HEK293 (cell line): ENCODE measurements around the gene RGS9BP.

Experiments used
- CTCF ChIA-PET: fragments of 350-600 bp; formaldehyde crosslinking; extraction: SDS; loops from one replicate; lab custom pipeline; 2021; ENCODE audit warnings: antibody characterized with exemption; lab: Yijun Ruan, JAX
- POLR2A ChIA-PET: fragments of 300-600 bp; formaldehyde crosslinking; extraction: SDS; loops from one replicate; lab custom pipeline; 2020; ENCODE audit warnings: antibody characterized with exemption, inconsistent platforms; lab: Yijun Ruan, JAX
- H3K27ac ChIP-seq: fragments of 200-500 bp; sonication (Bioruptor generic); 2 replicates; pipeline ENCODE4 v1.5.1; 2014; ENCODE audit warnings: low read depth, low read length, control low read depth, inconsistent platforms; ENCODE audit errors: extremely low read depth
- H3K36me3 ChIP-seq, 2 experiments: fragments of 200-500 bp in 1 of 2; sonication (Bioruptor generic) in 1 of 2; 1 replicate in 1 of 2; 2 replicates in 1 of 2; pipeline ENCODE4 v1.5.1; 2014 to 2017; ENCODE audit warnings: inconsistent platforms in 2 of 2, low read length in 2 of 2; ENCODE audit not compliant: control insufficient read depth in 2 of 2, insufficient read depth in 1 of 2
- H3K4me1 ChIP-seq: fragments of 200-500 bp; sonication (Bioruptor generic); 2 replicates; pipeline ENCODE4 v1.5.1; 2014; ENCODE audit warnings: mild to moderate bottlenecking, low read length, inconsistent platforms; ENCODE audit not compliant: control insufficient read depth, insufficient read depth
- H3K4me3 ChIP-seq: 2 replicates; pipeline ENCODE4 v1.5.1; 2011; ENCODE audit warnings: low read depth, mild to moderate bottlenecking, control low read depth, low read length, moderate library complexity
- H3K9me3 ChIP-seq: fragments of 200-500 bp; sonication (Bioruptor generic); 2 replicates; pipeline ENCODE4 v1.5.1; 2014; ENCODE audit warnings: low read depth, low read length, inconsistent platforms; ENCODE audit not compliant: control insufficient read depth, insufficient read depth
- EGR2 ChIP-seq: fragments of 450-650 bp; formaldehyde crosslinking; IDR thresholded peaks from 2 replicates; pipeline ENCODE4 v1.5.1; 2016; ENCODE audit warnings: low read depth, missing biosample characterization, missing genetic modification characterization
- TSHZ1 ChIP-seq: fragments of 450-650 bp; formaldehyde crosslinking; IDR thresholded peaks from 2 replicates; pipeline ENCODE4 v1.5.1; 2016; ENCODE audit warnings: missing biosample characterization, missing genetic modification characterization, borderline replicate concordance
- YY1 ChIP-seq: fragments of 450-650 bp; formaldehyde crosslinking; IDR thresholded peaks from 2 replicates; pipeline ENCODE4 v1.5.1; 2018; ENCODE audit warnings: missing biosample characterization, missing genetic modification characterization
- ZBTB17 ChIP-seq: fragments of 450-650 bp; formaldehyde crosslinking; IDR thresholded peaks from 2 replicates; pipeline ENCODE4 v1.5.1; 2016; ENCODE audit warnings: missing biosample characterization, missing genetic modification characterization
- ZBTB26 ChIP-seq: fragments of 450-650 bp; formaldehyde crosslinking; optimal IDR thresholded peaks from 2 replicates; pipeline ENCODE3; 2016; ENCODE audit warnings: missing biosample characterization, mild to moderate bottlenecking, missing genetic modification characterization
- ZFHX2 ChIP-seq: fragments of 450-650 bp; formaldehyde crosslinking; conservative IDR thresholded peaks from 2 replicates; pipeline ENCODE4 v1.5.1; 2016; ENCODE audit warnings: missing biosample characterization, missing genetic modification characterization
- ZNF112 ChIP-seq: fragments of 450-650 bp; formaldehyde crosslinking; IDR thresholded peaks from 2 replicates; pipeline ENCODE4 v1.5.0; 2017; ENCODE audit warnings: missing biosample characterization, missing genetic modification characterization
- ZNF132 ChIP-seq: fragments of 450-650 bp; formaldehyde crosslinking; IDR thresholded peaks from 2 replicates; pipeline ENCODE4 v1.5.1; 2017; ENCODE audit warnings: missing biosample characterization, missing genetic modification characterization, borderline replicate concordance
- ZNF138 ChIP-seq: fragments of 450-650 bp; formaldehyde crosslinking; IDR thresholded peaks from 2 replicates; pipeline ENCODE4 v1.5.1; 2016; ENCODE audit warnings: missing biosample characterization, missing genetic modification characterization, borderline replicate concordance
- ZNF174 ChIP-seq: fragments of 450-650 bp; formaldehyde crosslinking; IDR thresholded peaks from 2 replicates; pipeline ENCODE4 v1.5.0; 2017; ENCODE audit warnings: missing biosample characterization, mild to moderate bottlenecking, missing genetic modification characterization
- ZNF19 ChIP-seq: fragments of 450-650 bp; formaldehyde crosslinking; IDR thresholded peaks from 2 replicates; pipeline ENCODE4; 2016; ENCODE audit warnings: missing biosample characterization, missing genetic modification characterization, low read depth
- ZNF26 ChIP-seq: fragments of 450-650 bp; formaldehyde crosslinking; IDR thresholded peaks from 2 replicates; pipeline ENCODE4 v1.5.1; 2016; ENCODE audit warnings: missing biosample characterization, missing genetic modification characterization
- ZNF324 ChIP-seq: fragments of 450-650 bp; formaldehyde crosslinking; IDR thresholded peaks from 2 replicates; pipeline ENCODE4 v1.5.1; 2016; ENCODE audit warnings: missing biosample characterization, missing genetic modification characterization
- ZNF362 ChIP-seq: fragments of 450-650 bp; formaldehyde crosslinking; IDR thresholded peaks from 2 replicates; pipeline ENCODE4 v1.5.1; 2016; ENCODE audit warnings: missing biosample characterization, missing genetic modification characterization
- ZNF48 ChIP-seq: fragments of 450-650 bp; formaldehyde crosslinking; IDR thresholded peaks from 2 replicates; pipeline ENCODE4 v1.5.1; 2016; ENCODE audit warnings: missing biosample characterization, missing genetic modification characterization
- ZNF488 ChIP-seq: fragments of 450-650 bp; formaldehyde crosslinking; IDR thresholded peaks from 2 replicates; pipeline ENCODE4 v1.5.1; 2016; ENCODE audit warnings: missing biosample characterization, missing genetic modification characterization
- ZNF530 ChIP-seq: fragments of 450-650 bp; formaldehyde crosslinking; IDR thresholded peaks from 2 replicates; pipeline ENCODE4 v1.5.1; 2016; ENCODE audit warnings: low read depth, missing biosample characterization, missing genetic modification characterization
- ZNF548 ChIP-seq: fragments of 450-650 bp; formaldehyde crosslinking; IDR thresholded peaks from 2 replicates; pipeline ENCODE4 v1.5.1; 2016; ENCODE audit warnings: missing biosample characterization, missing genetic modification characterization
- ZNF549 ChIP-seq: fragments of 450-650 bp; IDR thresholded peaks from 2 replicates; pipeline ENCODE4 v1.5.1; 2018; ENCODE audit warnings: missing biosample characterization, missing genetic modification characterization, mild to moderate bottlenecking, inconsistent platforms, moderate library complexity
- ZNF580 ChIP-seq: fragments of 450-650 bp; formaldehyde crosslinking; IDR thresholded peaks from 2 replicates; pipeline ENCODE4 v1.5.1; 2016; ENCODE audit warnings: missing biosample characterization, missing genetic modification characterization
- ZNF623 ChIP-seq: fragments of 450-650 bp; formaldehyde crosslinking; IDR thresholded peaks from 2 replicates; pipeline ENCODE4 v1.5.1; 2016; ENCODE audit warnings: missing biosample characterization, missing genetic modification characterization
- ZNF76 ChIP-seq: fragments of 450-650 bp; formaldehyde crosslinking; IDR thresholded peaks from 2 replicates; pipeline ENCODE4; 2016; ENCODE audit warnings: low read depth, missing biosample characterization, missing genetic modification characterization, borderline replicate concordance
- ZNF768 ChIP-seq: fragments of 450-650 bp; formaldehyde crosslinking; IDR thresholded peaks from 2 replicates; pipeline ENCODE4 v1.5.1; 2018; ENCODE audit warnings: missing biosample characterization, mild to moderate bottlenecking, missing genetic modification characterization

RGS9BP gene

GRCh38 chr19:32661318-32661717, 14.3 kb upstream of the RGS9BP start:
- ChIA-PET CTCF (no interaction called here), POLR2A (no interaction called here)
- Histone ChIP-seq H3K27ac (peak overlapping the region; percentile 28; the same call in 1 of the 2 replicates), H3K36me3 (peaks cover 11 to 64% of the 10 kb centered on the region in 2 experiments), H3K4me1 (no peaks in the 10 kb centered on the region), H3K4me3 (no peak overlapping the region), H3K9me3 (no peaks in the 10 kb centered on the region)
- TF ChIP-seq ZNF324 (tag by site-specific recombination) (no peak), ZNF362 (tag by site-specific recombination) (0 out of 2 replicates have a peak, but pooled peaks have one; percentile 10), EGR2 (tag by site-specific recombination) (peak; percentile 95), ZFHX2 (tag by site-specific recombination) (peak; percentile 91)

- H3K9me3 ChIP-seq: no peaks in the 10 kb centered on the region
- peaks cover 14 to 65% of the 10 kb centered on the region in 2 experiments for H3K36me3 ChIP-seq
- H3K4me3 ChIP-seq: no peak overlapping the region
- ChIA-PET CTCF (interaction anchor here (0.5 kb wide), 1 partner anchor 1332 kb away, joined by 4 read pairs; no protein-coding TSS in a partner anchor), POLR2A (interaction anchor here (0.6 kb wide), 1 partner anchor 16 kb away, joined by 4 read pairs; no protein-coding TSS in a partner anchor)
- H3K4me1 ChIP-seq: no peaks in the 10 kb centered on the region
- no peak overlapping the region for H3K27ac ChIP-seq
- TF ChIP-seq YY1 (tag by site-specific recombination) (no peak), ZNF530 (tag by site-specific recombination) (no peak), ZNF26 (tag by site-specific recombination) (no peak), ZBTB17 (tag by site-specific recombination) (no peak), ZNF549 (tag by site-specific recombination) (no peak), ZNF112 (tag by site-specific recombination) (no peak), ZNF19 (tag by site-specific recombination) (no peak), ZNF623 (tag by site-specific recombination) (no peak), ZNF580 (tag by site-specific recombination) (no peak), ZBTB26 (tag by site-specific recombination) (no peak), ZNF548 (tag by site-specific recombination) (no peak), EGR2 (tag by site-specific recombination) (no peak), ZNF768 (no peak)
Measured at GRCh38 chr19:32662186-32662585, 13.5 kb upstream of the RGS9BP start.

- POLR2A ChIA-PET: interaction anchor here (0.7 to 2.3 kb wide), 2 partner anchors 8 to 487 kb away, joined by 4 to 6 read pairs; no protein-coding TSS in a partner anchor
- peaks cover 5 to 53% of the 10 kb centered on the region in 2 experiments for H3K36me3 ChIP-seq
- H3K4me1 ChIP-seq: peaks cover 11% of the 10 kb centered on the region
- H3K9me3 ChIP-seq: no peaks in the 10 kb centered on the region
- CTCF ChIA-PET: interaction anchor here (1.0 kb wide), 1 partner anchor 67 kb away, joined by 4 read pairs; no protein-coding TSS in a partner anchor
- no peak overlapping the region for H3K27ac ChIP-seq
- no peak overlapping the region for H3K4me3 ChIP-seq
- TF ChIP-seq TSHZ1 (tag by site-specific recombination) (no peak), ZNF132 (no peak), ZNF76 (no peak), ZNF138 (tag by site-specific recombination) (no peak), ZNF488 (tag by site-specific recombination) (no peak), ZNF48 (tag by site-specific recombination) (no peak), ZNF174 (tag by site-specific recombination) (no peak)
Measured at GRCh38 chr19:32666084-32666483, 9.6 kb upstream of the RGS9BP start.
